ENCODE results near the gene DDX5.

DNA sequence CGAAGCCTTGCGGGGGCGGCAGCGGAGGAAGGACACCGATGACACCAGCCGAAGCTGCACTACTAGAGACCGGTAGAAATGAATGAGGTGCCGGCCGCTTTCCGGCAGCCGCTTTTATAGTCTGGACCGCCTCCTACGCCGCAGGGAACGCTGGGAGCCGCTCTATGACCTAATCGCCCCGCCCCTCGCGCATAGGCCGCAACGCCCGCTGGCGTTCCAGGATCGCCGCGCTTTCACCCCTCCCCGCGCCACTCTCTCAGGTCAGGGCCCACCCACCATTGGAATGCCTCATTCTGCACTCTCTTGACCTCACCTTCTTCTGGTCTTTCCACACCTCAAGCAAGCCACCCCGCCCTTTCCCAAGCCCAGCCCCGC is at the start of gene DDX5:
- TF ChIP-seq, protein P1, sequence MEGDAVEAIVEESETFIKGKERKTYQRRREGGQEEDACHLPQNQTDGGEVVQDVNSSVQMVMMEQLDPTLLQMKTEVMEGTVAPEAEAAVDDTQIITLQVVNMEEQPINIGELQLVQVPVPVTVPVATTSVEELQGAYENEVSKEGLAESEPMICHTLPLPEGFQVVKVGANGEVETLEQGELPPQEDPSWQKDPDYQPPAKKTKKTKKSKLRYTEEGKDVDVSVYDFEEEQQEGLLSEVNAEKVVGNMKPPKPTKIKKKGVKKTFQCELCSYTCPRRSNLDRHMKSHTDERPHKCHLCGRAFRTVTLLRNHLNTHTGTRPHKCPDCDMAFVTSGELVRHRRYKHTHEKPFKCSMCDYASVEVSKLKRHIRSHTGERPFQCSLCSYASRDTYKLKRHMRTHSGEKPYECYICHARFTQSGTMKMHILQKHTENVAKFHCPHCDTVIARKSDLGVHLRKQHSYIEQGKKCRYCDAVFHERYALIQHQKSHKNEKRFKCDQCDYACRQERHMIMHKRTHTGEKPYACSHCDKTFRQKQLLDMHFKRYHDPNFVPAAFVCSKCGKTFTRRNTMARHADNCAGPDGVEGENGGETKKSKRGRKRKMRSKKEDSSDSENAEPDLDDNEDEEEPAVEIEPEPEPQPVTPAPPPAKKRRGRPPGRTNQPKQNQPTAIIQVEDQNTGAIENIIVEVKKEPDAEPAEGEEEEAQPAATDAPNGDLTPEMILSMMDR (IDR thresholded peaks at IDR 0.05) = no peak
- no peak for TF ChIP-seq EZH2 (IDR thresholded peaks at IDR 0.05; ENCODE audit: borderline replicate concordance, insufficient read depth, low read depth, low read length, poor library complexity, severe bottlenecking)
